Trophoblast cell (in vitro differentiated cells and primary cell): ENCODE data around the gene ANK2.

Experiments used
- DNase-seq, 2 donors: peaks; one replicate each; pipeline ENCODE4 v3.0.0-alpha.2; 2016
- H2AFZ ChIP-seq: 2 replicates; pipeline ENCODE4 v1.6.1; 2013; ENCODE audit warnings: low read length, moderate library complexity, mild to moderate bottlenecking; ENCODE audit not compliant: insufficient read depth, poor library complexity
- H2AK5ac ChIP-seq: 2 replicates; pipeline ENCODE4 v1.6.1; 2013; ENCODE audit warnings: mild to moderate bottlenecking, low read length
- H2BK120ac ChIP-seq: 2 replicates; pipeline ENCODE4 v1.6.1; 2013; ENCODE audit warnings: low read length, mild to moderate bottlenecking, moderate library complexity; ENCODE audit not compliant: insufficient read depth, poor library complexity
- H2BK12ac ChIP-seq: 2 replicates; pipeline ENCODE4 v1.6.1; 2013; ENCODE audit warnings: mild to moderate bottlenecking, low read length, moderate library complexity
- H2BK5ac ChIP-seq: 2 replicates; pipeline ENCODE4 v1.6.1; 2013; ENCODE audit warnings: low read length, low read depth, moderate library complexity, mild to moderate bottlenecking; ENCODE audit not compliant: poor library complexity
- H3K14ac ChIP-seq: 2 replicates; pipeline ENCODE4 v1.6.1; 2013; ENCODE audit warnings: mild to moderate bottlenecking, low read length
- H3K18ac ChIP-seq: 2 replicates; pipeline ENCODE4 v1.6.1; 2013; ENCODE audit warnings: mild to moderate bottlenecking, low read length
- H3K23ac ChIP-seq: 2 replicates; pipeline ENCODE4 v1.6.1; 2013; ENCODE audit warnings: low read length
- H3K27ac ChIP-seq: 2 replicates; pipeline ENCODE4 v1.5.1; 2013; ENCODE audit warnings: low read depth, mild to moderate bottlenecking, inconsistent platforms, low read length, moderate library complexity
- H3K27me3 ChIP-seq: 2 replicates; pipeline ENCODE4 v1.6.1; 2013; ENCODE audit warnings: inconsistent platforms, mild to moderate bottlenecking, low read length, moderate library complexity; ENCODE audit not compliant: insufficient read depth
- H3K36me3 ChIP-seq, 2 experiments: 1 replicate in 1 of 2; 2 replicates in 1 of 2; pipeline ENCODE4 v1.6.1; 2013; ENCODE audit warnings: low read length in 2 of 2, mild to moderate bottlenecking in 2 of 2, moderate library complexity in 1 of 2; ENCODE audit not compliant: insufficient read depth in 2 of 2, control insufficient read depth in 1 of 2
- H3K4ac ChIP-seq: 2 replicates; pipeline ENCODE4 v1.6.1; 2013; ENCODE audit warnings: low read depth, mild to moderate bottlenecking, low read length, moderate library complexity
- H3K4me1 ChIP-seq, 2 experiments: 1 replicate in 1 of 2; 2 replicates in 1 of 2; pipeline ENCODE4 v1.6.1; 2013; ENCODE audit warnings: low read length in 2 of 2, mild to moderate bottlenecking in 2 of 2, moderate library complexity in 1 of 2; ENCODE audit not compliant: insufficient read depth in 2 of 2, control insufficient read depth in 1 of 2
- H3K4me2 ChIP-seq: 2 replicates; pipeline ENCODE4 v1.6.1; 2013; ENCODE audit warnings: inconsistent platforms, mild to moderate bottlenecking, low read length, moderate library complexity
- H3K4me3 ChIP-seq: 2 replicates; pipeline ENCODE4 v1.5.1; 2013; ENCODE audit warnings: mild to moderate bottlenecking, low read depth, low read length, inconsistent platforms
- H3K79me1 ChIP-seq: one replicate; pipeline ENCODE4 v1.6.1; 2013; ENCODE audit warnings: low read length
- H3K79me2 ChIP-seq: 2 replicates; pipeline ENCODE4 v1.6.1; 2013; ENCODE audit warnings: low read length, mild to moderate bottlenecking; ENCODE audit not compliant: control insufficient read depth, insufficient read depth, poor library complexity
- H3K9ac ChIP-seq: 2 replicates; pipeline ENCODE4 v1.6.1; 2013; ENCODE audit warnings: mild to moderate bottlenecking, low read length
- H3K9me3 ChIP-seq: 2 replicates; pipeline ENCODE4 v1.6.1; 2013; ENCODE audit warnings: low read depth, mild to moderate bottlenecking, control low read depth, inconsistent platforms, low read length; ENCODE audit not compliant: insufficient read depth
- H4K12ac ChIP-seq: 2 replicates; pipeline ENCODE4 v1.6.1; 2013; ENCODE audit warnings: low read depth, mild to moderate bottlenecking, low read length, moderate library complexity
- H4K8ac ChIP-seq: 2 replicates; pipeline ENCODE4 v1.6.1; 2013; ENCODE audit warnings: low read depth, mild to moderate bottlenecking, low read length, moderate library complexity
- H4K91ac ChIP-seq: one replicate; pipeline ENCODE4 v1.6.1; 2013; ENCODE audit warnings: low read depth, mild to moderate bottlenecking, low read length, moderate library complexity
- WGBS: extraction: QIAGEN DNeasy Blood & Tissue Kit; methylation state at CpG from one replicate; pipeline ENCODE4 v1.1.7; 2013; ENCODE audit warnings: missing lambda C conversion rate; ENCODE audit not compliant: insufficient read length, insufficient coverage; ENCODE audit errors: extremely low coverage; 5-methylcytosine and 5-hydroxymethylcytosine counted together

ANK2 gene

DNA sequence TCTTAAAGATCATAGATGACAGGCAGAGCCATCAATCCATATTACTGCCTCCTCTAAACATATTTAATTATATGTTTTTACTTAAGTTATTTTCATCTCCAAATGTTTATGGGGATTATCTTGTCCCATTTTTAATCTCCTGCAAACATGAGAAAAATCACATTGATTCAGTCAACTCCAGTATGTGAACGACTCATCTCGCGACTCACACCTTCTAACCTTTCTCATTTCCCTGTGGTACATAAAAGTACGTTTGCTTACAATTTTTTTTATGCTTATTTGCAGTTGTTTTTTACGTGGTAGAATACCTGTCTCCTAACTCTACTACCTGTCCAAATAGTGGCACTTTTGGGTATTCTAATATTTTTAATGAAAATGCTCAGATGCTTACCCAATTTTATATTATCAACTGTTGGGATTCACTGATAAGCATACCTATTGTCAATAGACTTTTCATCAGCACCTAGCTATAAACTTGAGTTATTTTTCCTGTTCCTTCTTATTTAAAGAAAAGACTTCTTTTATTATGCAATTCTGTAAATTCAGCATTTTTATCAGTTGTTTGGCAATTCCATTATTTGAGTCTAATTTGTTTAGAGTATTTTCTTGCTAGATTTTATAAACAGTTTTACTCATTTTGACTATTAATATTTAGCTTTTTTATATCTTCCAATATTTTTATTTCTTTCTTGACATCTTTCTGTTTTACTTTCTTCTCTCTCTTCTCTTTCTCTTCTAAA lies 276.6 kb downstream of the ANK2 start:
- no peak for DNase-seq
- no peak overlapping the region for H3K18ac ChIP-seq
- H4K8ac ChIP-seq = no peak overlapping the region
- no peaks in the 10 kb centered on the region for H3K9me3 ChIP-seq
- no peak overlapping the region for H2BK120ac ChIP-seq
- no peaks in the 10 kb centered on the region for H3K4me1 ChIP-seq
- H3K14ac ChIP-seq = no peak overlapping the region
- no peaks in the 10 kb centered on the region for H3K36me3 ChIP-seq
- no peak overlapping the region for H3K4ac ChIP-seq
- H3K4me2 ChIP-seq = no peak overlapping the region
- no peaks in the 10 kb centered on the region for H3K79me1 ChIP-seq
- no peaks in the 10 kb centered on the region for H3K79me2 ChIP-seq
- no peak overlapping the region for H2BK12ac ChIP-seq
- H3K23ac ChIP-seq = no peak overlapping the region
- H3K27ac ChIP-seq = no peak overlapping the region
- no peak overlapping the region for H4K91ac ChIP-seq
- H3K4me3 ChIP-seq = no peak overlapping the region
- no peak overlapping the region for H4K12ac ChIP-seq
- H2AK5ac ChIP-seq = no peak overlapping the region
- no peak overlapping the region for H3K9ac ChIP-seq
- H2BK5ac ChIP-seq = no peak overlapping the region
- no CpG with 5 or more reads among the region's 5 CpGs for WGBS
- H3K27me3 ChIP-seq = no peaks in the 10 kb centered on the region
- no peak overlapping the region for H2AFZ ChIP-seq

DNA sequence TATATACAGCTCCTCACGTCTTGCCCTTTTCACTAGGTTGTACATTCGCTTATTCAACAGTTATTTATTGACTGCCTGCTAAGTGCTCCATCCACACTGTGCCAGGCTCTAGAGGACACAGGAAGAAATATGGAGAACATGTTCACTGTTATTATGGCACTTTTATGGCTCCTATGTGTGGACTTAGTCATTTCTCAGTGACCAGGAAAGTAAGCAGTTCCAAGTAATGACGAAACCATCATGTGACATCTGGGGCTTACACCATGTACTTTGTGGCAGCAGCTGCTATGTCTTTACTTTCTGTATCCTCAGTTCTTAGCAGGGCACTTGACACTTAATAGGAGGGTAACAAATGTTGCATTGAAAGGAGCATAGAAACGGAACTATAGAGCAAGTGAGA lies 278.0 kb downstream of the ANK2 start:
- no peak overlapping the region for H3K4me2 ChIP-seq
- no peak overlapping the region for H2BK5ac ChIP-seq
- H2AK5ac ChIP-seq = no peak overlapping the region
- no peak overlapping the region for H4K91ac ChIP-seq
- no peak overlapping the region for H4K8ac ChIP-seq
- H3K27me3 ChIP-seq = no peaks in the 10 kb centered on the region
- H2AFZ ChIP-seq = no peak overlapping the region
- H3K9ac ChIP-seq = no peak overlapping the region
- no peaks in the 10 kb centered on the region for H3K79me2 ChIP-seq
- H3K27ac ChIP-seq = no peak overlapping the region
- H3K4me1 ChIP-seq = peaks cover 0 to 4% of the 10 kb centered on the region in 2 experiments
- H2BK12ac ChIP-seq = no peak overlapping the region
- no peak overlapping the region for H4K12ac ChIP-seq
- H3K9me3 ChIP-seq = no peaks in the 10 kb centered on the region
- no peak overlapping the region for H3K14ac ChIP-seq
- peak in 1 of 2 donors; percentile 1 for DNase-seq
- H3K23ac ChIP-seq = no peak overlapping the region
- H3K4ac ChIP-seq = no peak overlapping the region
- H3K79me1 ChIP-seq = no peaks in the 10 kb centered on the region
- no peak overlapping the region for H3K4me3 ChIP-seq
- no peak overlapping the region for H2BK120ac ChIP-seq
- no peaks in the 10 kb centered on the region for H3K36me3 ChIP-seq
- no CpG with 5 or more reads among the region's 4 CpGs for WGBS
- H3K18ac ChIP-seq = no peak overlapping the region

DNA sequence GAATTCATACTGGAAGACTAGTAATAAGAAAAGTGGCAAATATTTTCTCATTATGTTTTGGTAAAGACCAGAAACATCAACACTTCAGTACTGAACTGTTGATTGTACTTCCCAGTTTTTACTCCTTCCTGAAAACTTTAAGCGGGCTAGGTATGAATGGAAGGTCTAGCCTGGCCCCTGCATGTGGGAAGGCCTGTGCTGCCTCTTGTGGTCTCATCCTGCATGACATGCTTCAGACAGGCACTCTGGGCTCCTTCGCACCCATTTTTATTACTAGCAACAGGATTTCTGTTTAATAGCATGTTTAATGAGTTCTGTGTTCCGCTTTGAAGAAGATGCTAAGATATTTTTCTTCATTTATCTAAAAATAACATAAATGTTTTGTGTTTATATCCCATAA lies 279.1 kb downstream of the ANK2 start:
- Histone ChIP-seq H3K9ac (no peak overlapping the region), H4K8ac (no peak overlapping the region), H3K23ac (no peak overlapping the region), H3K79me1 (no peaks in the 10 kb centered on the region), H3K27me3 (no peaks in the 10 kb centered on the region), H2BK5ac (no peak overlapping the region), H2AFZ (no peak overlapping the region), H3K18ac (no peak overlapping the region), H3K4me1 (peaks cover 0 to 4% of the 10 kb centered on the region in 2 experiments), H4K12ac (no peak overlapping the region), H4K91ac (no peak overlapping the region), H2AK5ac (no peak overlapping the region), H3K4me3 (no peak overlapping the region), H2BK120ac (no peak overlapping the region), H3K36me3 (no peaks in the 10 kb centered on the region), H3K4ac (no peak overlapping the region), H3K27ac (no peak overlapping the region), H3K4me2 (no peak overlapping the region), H3K14ac (no peak overlapping the region), H3K9me3 (no peaks in the 10 kb centered on the region), H3K79me2 (no peaks in the 10 kb centered on the region), H2BK12ac (no peak overlapping the region)
- peak in 1 of 2 donors; percentile 2 for DNase-seq
- no CpG with 5 or more reads among the region's 3 CpGs for WGBS

DNA sequence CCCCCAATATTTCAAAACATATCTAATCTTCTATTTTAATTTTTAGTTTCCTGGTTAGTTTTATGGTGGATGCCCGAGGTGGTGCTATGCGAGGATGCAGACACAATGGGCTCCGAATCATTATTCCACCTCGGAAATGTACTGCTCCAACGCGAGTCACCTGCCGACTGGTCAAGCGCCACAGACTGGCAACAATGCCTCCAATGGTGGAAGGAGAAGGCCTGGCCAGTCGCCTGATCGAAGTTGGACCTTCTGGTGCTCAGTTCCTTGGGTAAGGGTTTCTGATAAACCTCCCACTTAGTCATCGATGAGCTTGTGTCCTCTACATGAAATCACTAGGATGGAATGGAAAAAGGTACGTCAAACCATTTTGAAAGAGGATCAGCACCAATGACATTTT lies 280.7 kb downstream of the ANK2 start:
- Histone ChIP-seq H4K91ac (no peak overlapping the region), H3K79me2 (no peaks in the 10 kb centered on the region), H2BK5ac (no peak overlapping the region), H3K18ac (no peak overlapping the region), H3K23ac (no peak overlapping the region), H3K4ac (no peak overlapping the region), H4K12ac (no peak overlapping the region), H2BK120ac (no peak overlapping the region), H3K36me3 (no peaks in the 10 kb centered on the region), H2AFZ (no peak overlapping the region), H3K79me1 (no peaks in the 10 kb centered on the region), H3K14ac (no peak overlapping the region), H3K9me3 (no peaks in the 10 kb centered on the region), H3K27ac (no peak overlapping the region), H4K8ac (no peak overlapping the region), H2AK5ac (no peak overlapping the region), H3K9ac (no peak overlapping the region), H3K27me3 (no peaks in the 10 kb centered on the region), H3K4me2 (no peak overlapping the region), H3K4me3 (no peak overlapping the region), H2BK12ac (no peak overlapping the region), H3K4me1 (peaks cover 0 to 4% of the 10 kb centered on the region in 2 experiments)
- no peak for DNase-seq
- no CpG with 5 or more reads among the region's 12 CpGs for WGBS
